Liver (tissue), 3 donors: ENCODE results near the gene GLMN.

Source experiments
- CTCF ChIP-seq: fragments of 150-350 bp; IDR thresholded peaks from 2 replicates; pipeline ENCODE4 v1.5.1; 2017; ENCODE audit warnings: improper control_type of control experiment, low read depth, low read length; ENCODE audit not compliant: missing input control
- EGR1 ChIP-seq, 2 donors: IDR thresholded peaks; 2 replicates each; pipeline ENCODE4 v1.6.1; 2016 to 2018; ENCODE audit warnings: antibody characterized with exemption in 2 of 2, low read depth in 2 of 2
- HNF4G ChIP-seq: IDR thresholded peaks from 2 replicates; pipeline ENCODE4 v1.6.1; 2016; ENCODE audit warnings: antibody characterized with exemption
- NR2F2 ChIP-seq: IDR thresholded peaks from 2 replicates; pipeline ENCODE4 v1.6.1; 2016; ENCODE audit warnings: antibody characterized with exemption
- TAF1 ChIP-seq: conservative IDR thresholded peaks from 2 replicates; pipeline ENCODE4 v1.6.1; 2016; ENCODE audit warnings: antibody characterized with exemption, mild to moderate bottlenecking
- YY1 ChIP-seq: IDR thresholded peaks from 2 replicates; pipeline ENCODE4 v1.6.1; 2016; ENCODE audit warnings: antibody characterized with exemption, mild to moderate bottlenecking
- donor health status: healthy.
- donor health status: healthy.

- no peak for TF ChIP-seq YY1
- TF ChIP-seq CTCF: no peak
- no peak for TF ChIP-seq EGR1 (IDR thresholded peaks at IDR 0.05; ENCODE audit: low read depth in 2 of 2)
- TF ChIP-seq HNF4G: no peak
- TF ChIP-seq TAF1: no peak
- no peak for TF ChIP-seq NR2F2
These were observed 23.8 kb downstream of the GLMN start for GRCh38 chr1:92274939-92275338.
